ENCODE data around the gene TEX22. TPM values are rescaled to one million over a fixed set of nuclear protein-coding genes. Genes with fewer than 3 reads are reported as not detected.

TEX22 gene
- polyA plus RNA-seq, 3 donors = 0.52 to 2.2 (median 0.57) TPM

DNA sequence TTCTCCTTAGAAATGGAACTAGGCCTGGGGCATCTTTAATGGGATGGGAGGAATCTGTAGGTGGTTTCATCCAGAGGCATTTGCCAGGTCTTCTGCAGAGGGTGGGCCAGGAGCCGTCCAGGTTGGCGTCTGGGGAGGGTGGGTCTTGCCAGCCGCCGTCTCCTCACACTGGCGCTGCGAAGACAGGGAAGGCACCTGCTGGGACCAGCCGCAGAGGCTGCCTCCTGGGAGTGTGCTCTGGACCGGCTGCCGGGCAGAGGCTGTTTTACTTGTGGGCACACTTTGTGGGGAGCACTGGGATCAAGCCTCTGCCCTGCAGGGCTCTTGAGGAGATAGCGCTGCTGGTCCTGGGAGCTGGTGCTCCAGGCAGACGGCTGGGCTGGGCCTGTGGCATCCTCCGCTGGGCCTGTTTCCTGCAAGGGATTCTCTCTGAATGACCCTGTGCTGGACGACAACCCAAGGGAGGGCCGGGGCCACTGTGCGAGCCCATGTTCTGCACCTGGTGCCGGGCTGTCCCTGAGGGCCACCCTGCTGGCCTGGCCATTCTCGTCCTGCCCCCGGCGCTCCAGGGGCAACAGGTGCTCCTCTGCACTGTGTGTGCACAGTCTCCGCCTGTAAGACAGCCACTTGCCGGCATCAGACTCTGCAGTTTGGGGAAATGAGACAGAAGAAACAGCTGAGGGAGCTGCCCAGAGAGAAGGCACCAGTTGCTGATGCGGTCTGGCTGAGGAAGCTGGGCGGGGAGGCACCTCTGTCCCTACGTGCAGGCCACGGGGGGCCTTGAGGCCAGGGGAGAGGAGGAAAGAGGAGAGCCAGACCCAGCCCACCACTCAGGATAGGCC lies 10.0 kb upstream of the TEX22 start:
- Histone ChIP-seq H2AFZ (ENCODE audit: insufficient read depth, low read depth, low read length, poor library complexity, severe bottlenecking) (peak overlapping the region; percentile 61), H3K9ac (ENCODE audit: insufficient read depth, low read length, poor library complexity, severe bottlenecking) (peak overlapping the region; percentile 56), H3K27me3 (ENCODE audit: control insufficient read depth in 2 of 2, insufficient read depth in 2 of 2, low read length in 2 of 2) (no peaks in the 10 kb centered on the region), H3K36me3 (replicated peaks in 1 of 2; ENCODE audit: control insufficient read depth in 1 of 2, insufficient read depth in 2 of 2, low read length in 2 of 2) (peaks cover 17 to 18% of the 10 kb centered on the region in 2 donors), H3K4me3 (replicated peaks in 1 of 3; ENCODE audit: low read depth in 2 of 3, low read length in 3 of 3) (peak overlapping the region in 1 of 3 experiments; percentile 49), H4K20me1 (ENCODE audit: insufficient read depth, low read length) (no peaks in the 10 kb centered on the region), H3K9me3 (replicated peaks in 1 of 2; ENCODE audit: control insufficient read depth in 1 of 2, insufficient read depth in 1 of 2, low read length in 2 of 2) (no peaks in the 10 kb centered on the region), H3K27ac (ENCODE audit: low read depth in 1 of 2, low read length in 2 of 2) (peak overlapping the region; percentile 82 to 87), H3K79me2 (ENCODE audit: insufficient read depth, low read length) (no peaks in the 10 kb centered on the region), H3K4me1 (ENCODE audit: control insufficient read depth in 1 of 2, insufficient read depth in 2 of 2, low read length in 2 of 2) (peaks cover 66 to 80% of the 10 kb centered on the region in 2 donors), H3K4me2 (replicated peaks; ENCODE audit: extremely low read depth, low read length, poor library complexity, severe bottlenecking) (peak overlapping the region; percentile 64)
- Mint-ChIP-seq H3K9me3 (no peaks in the 10 kb centered on the region), H3K36me3 (peaks cover 14 to 38% of the 10 kb centered on the region in 2 donors), H3K27ac (peak overlapping the region; percentile 85 to 96 (median 89)), H3K4me3 (peak overlapping the region; percentile 47 to 60), H3K27me3 (ENCODE audit: low read depth in 3 of 3) (no peaks in the 10 kb centered on the region), H3K4me1 (peaks cover 55% of the 10 kb centered on the region)
- WGBS (ENCODE audit: insufficient coverage) = 55% methylated on average over 25 of the region's 25 CpGs
- DNase-seq = peak; percentile 57 to 64 (median 59)
- intact Hi-C loops (cut with micrococcal nuclease) = loop anchor here in 1 of 2 donors (5.0 kb wide), 1 partner anchor 84 kb away; the partner anchor contains the start of gene CRIP2
- TF ChIP-seq, protein P1, sequence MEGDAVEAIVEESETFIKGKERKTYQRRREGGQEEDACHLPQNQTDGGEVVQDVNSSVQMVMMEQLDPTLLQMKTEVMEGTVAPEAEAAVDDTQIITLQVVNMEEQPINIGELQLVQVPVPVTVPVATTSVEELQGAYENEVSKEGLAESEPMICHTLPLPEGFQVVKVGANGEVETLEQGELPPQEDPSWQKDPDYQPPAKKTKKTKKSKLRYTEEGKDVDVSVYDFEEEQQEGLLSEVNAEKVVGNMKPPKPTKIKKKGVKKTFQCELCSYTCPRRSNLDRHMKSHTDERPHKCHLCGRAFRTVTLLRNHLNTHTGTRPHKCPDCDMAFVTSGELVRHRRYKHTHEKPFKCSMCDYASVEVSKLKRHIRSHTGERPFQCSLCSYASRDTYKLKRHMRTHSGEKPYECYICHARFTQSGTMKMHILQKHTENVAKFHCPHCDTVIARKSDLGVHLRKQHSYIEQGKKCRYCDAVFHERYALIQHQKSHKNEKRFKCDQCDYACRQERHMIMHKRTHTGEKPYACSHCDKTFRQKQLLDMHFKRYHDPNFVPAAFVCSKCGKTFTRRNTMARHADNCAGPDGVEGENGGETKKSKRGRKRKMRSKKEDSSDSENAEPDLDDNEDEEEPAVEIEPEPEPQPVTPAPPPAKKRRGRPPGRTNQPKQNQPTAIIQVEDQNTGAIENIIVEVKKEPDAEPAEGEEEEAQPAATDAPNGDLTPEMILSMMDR (IDR thresholded peaks at IDR 0.05) = no peak

DNA sequence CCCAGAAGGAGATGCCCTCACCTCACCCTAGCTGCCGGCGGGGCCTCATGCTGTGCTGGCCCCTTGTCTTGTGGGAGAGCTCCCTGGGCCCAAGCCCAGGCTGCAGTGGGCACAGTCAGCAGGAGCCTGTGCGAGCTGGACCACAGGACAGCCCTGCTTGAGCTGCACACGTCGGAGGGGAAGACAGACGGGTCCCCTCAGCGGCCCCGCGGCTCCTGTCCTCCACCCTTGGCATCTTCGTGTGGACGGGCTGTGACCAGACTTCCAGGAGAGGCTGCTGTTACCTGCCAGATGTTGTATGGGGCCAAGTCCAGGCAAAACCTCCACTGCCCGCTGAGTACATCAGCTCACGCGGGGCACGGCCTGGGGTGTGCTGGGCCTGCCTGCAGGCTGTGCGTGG lies 9.4 kb upstream of the TEX22 start:
- H3K9me3 ChIP-seq (replicated peaks in 1 of 2; ENCODE audit: control insufficient read depth in 1 of 2, insufficient read depth in 1 of 2, low read length in 2 of 2) = no peaks in the 10 kb centered on the region
- H3K36me3 Mint-ChIP-seq = peaks cover 8 to 31% of the 10 kb centered on the region in 2 donors
- no peaks in the 10 kb centered on the region for H3K9me3 Mint-ChIP-seq
- H3K27ac ChIP-seq (ENCODE audit: low read depth in 1 of 2, low read length in 2 of 2) = peak overlapping the region; percentile 82 to 87
- H3K79me2 ChIP-seq (ENCODE audit: insufficient read depth, low read length) = no peaks in the 10 kb centered on the region
- no peaks in the 10 kb centered on the region for H3K27me3 Mint-ChIP-seq (ENCODE audit: low read depth in 3 of 3)
- H3K27ac Mint-ChIP-seq = peak overlapping the region; percentile 85 to 96 (median 89)
- H3K9ac ChIP-seq (ENCODE audit: insufficient read depth, low read length, poor library complexity, severe bottlenecking) = peak overlapping the region; percentile 56
- H2AFZ ChIP-seq (ENCODE audit: insufficient read depth, low read depth, low read length, poor library complexity, severe bottlenecking) = peak overlapping the region; percentile 61
- peak overlapping the region in 1 of 2 donors; percentile 39 for H3K4me3 Mint-ChIP-seq
- peaks cover 10 to 14% of the 10 kb centered on the region in 2 donors for H3K36me3 ChIP-seq (replicated peaks in 1 of 2; ENCODE audit: control insufficient read depth in 1 of 2, insufficient read depth in 2 of 2, low read length in 2 of 2)
- TF ChIP-seq, protein P1 (IDR thresholded peaks at IDR 0.05) = no peak
- no peaks in the 10 kb centered on the region for H4K20me1 ChIP-seq (ENCODE audit: insufficient read depth, low read length)
- no peak for DNase-seq
- H3K4me3 ChIP-seq (replicated peaks in 1 of 3; ENCODE audit: low read depth in 2 of 3, low read length in 3 of 3) = peak overlapping the region in 1 of 3 experiments; percentile 49
- intact Hi-C loops (cut with micrococcal nuclease) = loop anchor here in 1 of 2 donors (5.0 kb wide), 1 partner anchor 83 kb away; the partner anchor contains the start of gene CRIP2
- H3K4me1 ChIP-seq (ENCODE audit: control insufficient read depth in 1 of 2, insufficient read depth in 2 of 2, low read length in 2 of 2) = peaks cover 72 to 87% of the 10 kb centered on the region in 2 donors
- no peaks in the 10 kb centered on the region for H3K27me3 ChIP-seq (ENCODE audit: control insufficient read depth in 2 of 2, insufficient read depth in 2 of 2, low read length in 2 of 2)
- 81% methylated on average over 16 of the region's 16 CpGs for WGBS (ENCODE audit: insufficient coverage)
- H3K4me2 ChIP-seq (replicated peaks; ENCODE audit: extremely low read depth, low read length, poor library complexity, severe bottlenecking) = peak overlapping the region; percentile 64
- H3K4me1 Mint-ChIP-seq = peaks cover 61% of the 10 kb centered on the region
